Mesenteric fat pad (tissue), 1 donor: ENCODE data around the gene TRAF4. TPM values are rescaled to one million over a fixed set of nuclear protein-coding genes. Genes with fewer than 3 reads are reported as not detected.
"Not testable (repeated sequence)": the region's sequence is repeated elsewhere in the genome, so short reads cannot be mapped to it uniquely, and the experiment has no call there.

ENCODE experiments used
- DNase-seq: peaks from one replicate; pipeline ENCODE4 v3.0.0-alpha.2; 2020; ENCODE audit warnings: low spot score
- total RNA-seq: library from RNA; stranded (reverse); fragmentation: NEBNext Ultra II Directional; extraction: Animal tissue kit (Norgen Biotek cat#: 25700); gene quantifications from one replicate; pipeline ENCODE4 v1.2.1, GENCODE V29; 2021
- donor health status: DM: yes; HTN: yes; CAD: no.

Gene TRAF4
- total RNA-seq, 1 donor from 2014 or later, result 17.5 TPM

GRCh38 chr17:28714281-28714680, 29.5 kb upstream of the TRAF4 start:
- no peak for DNase-seq

DNA sequence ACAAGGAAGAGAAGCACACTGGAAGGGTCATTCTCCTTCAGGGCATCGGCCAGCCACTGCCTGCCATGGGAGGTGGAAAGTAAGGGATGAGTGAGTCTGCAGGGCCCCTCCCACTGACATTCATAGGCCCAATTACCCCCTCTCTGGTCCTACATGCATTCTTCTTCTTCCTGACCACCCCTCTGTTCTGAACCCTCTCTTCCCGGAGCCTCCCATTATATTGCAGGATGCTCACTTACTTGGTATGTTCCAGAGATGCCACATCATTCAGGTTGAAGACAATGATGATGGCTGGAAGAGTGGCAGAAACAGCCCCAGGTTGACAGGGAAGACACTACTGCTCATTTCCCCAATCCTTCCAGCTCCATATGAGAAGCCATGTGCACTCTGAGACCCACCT, 28.6 kb upstream of the TRAF4 start:
- DNase-seq, result no peak

GRCh38 chr17:28716740-28717577, 26.9 kb upstream of the TRAF4 start:
- DNase-seq, result no peak

GRCh38 chr17:28717578-28718332, 26.1 kb upstream of the TRAF4 start, which contains the start of gene RAB34:
Gene RAB34 (minus strand): TSS chr17:28717868. CDS start chr17:28717266, 602 bp downstream.
- no peak for DNase-seq

GRCh38 chr17:28718333-28719020, 25.3 kb upstream of the TRAF4 start:
- no peak for DNase-seq

DNA sequence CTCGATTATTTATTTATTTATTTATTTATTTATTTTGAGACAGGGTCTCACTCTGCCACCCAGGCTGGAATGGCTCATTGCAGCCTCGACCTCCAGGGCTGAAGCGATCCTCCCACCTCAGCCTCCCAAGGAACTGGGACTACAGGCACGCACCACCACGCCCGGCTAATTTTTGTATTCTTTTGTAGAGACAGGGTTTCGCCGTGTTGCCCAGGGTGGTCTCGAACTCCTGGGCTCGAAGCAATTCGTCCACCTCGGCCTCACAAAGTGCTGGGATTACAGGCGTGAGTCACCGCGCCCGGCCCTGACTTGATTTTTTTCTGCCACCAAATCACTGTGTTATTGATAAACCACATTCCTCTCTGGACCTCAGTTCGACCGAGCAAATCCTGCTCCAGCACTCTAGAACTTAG, 24.8 kb upstream of the TRAF4 start:
- DNase-seq, result no peak

- no peak for DNase-seq
These were observed 23.4 kb upstream of the TRAF4 start for GRCh38 chr17:28720247-28720996.

- not testable (repeated sequence) for DNase-seq
These were observed 22.8 kb upstream of the TRAF4 start for GRCh38 chr17:28720997-28721329.

GRCh38 chr17:28722417-28723158, 21.2 kb upstream of the TRAF4 start:
- DNase-seq, result no peak

GRCh38 chr17:28723159-28723835, 20.5 kb upstream of the TRAF4 start:
- no peak for DNase-seq

GRCh38 chr17:28723836-28724499, 19.8 kb upstream of the TRAF4 start:
- not testable (repeated sequence) for DNase-seq

DNA sequence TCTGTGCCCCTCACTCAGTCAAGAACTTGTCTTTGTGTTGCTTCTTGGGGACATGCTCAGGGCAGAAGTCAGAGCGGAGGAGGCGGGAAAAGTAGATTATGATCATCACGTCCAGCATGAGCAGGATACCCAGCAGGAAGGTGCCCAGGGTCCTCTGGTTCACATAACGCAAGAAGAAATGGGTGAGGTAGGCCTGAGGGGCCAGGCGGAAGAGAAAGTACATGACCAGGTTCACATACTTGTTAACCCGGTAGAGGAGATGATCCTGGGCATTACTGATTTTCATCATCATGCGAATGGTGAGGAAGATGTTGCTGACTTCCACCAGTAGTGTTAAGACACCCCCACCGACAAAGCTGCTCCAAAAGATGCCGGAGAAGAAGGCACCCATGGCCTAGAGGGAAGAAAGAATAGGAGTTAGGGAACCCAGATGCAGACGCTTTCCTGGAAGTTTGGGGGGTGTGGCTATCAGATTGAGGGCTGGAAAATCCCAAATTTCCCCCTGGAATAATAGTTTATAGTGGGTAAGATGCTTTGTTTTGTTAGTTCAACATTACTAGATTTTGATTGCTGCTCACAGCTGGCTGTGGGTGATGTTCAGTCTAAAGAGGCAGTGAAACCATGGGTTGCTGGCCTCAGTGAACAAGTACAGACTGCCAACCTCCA, 19.2 kb upstream of the TRAF4 start:
- no peak for DNase-seq

GRCh38 chr17:28725166-28725659, 18.6 kb upstream of the TRAF4 start:
- DNase-seq, result no peak

DNA sequence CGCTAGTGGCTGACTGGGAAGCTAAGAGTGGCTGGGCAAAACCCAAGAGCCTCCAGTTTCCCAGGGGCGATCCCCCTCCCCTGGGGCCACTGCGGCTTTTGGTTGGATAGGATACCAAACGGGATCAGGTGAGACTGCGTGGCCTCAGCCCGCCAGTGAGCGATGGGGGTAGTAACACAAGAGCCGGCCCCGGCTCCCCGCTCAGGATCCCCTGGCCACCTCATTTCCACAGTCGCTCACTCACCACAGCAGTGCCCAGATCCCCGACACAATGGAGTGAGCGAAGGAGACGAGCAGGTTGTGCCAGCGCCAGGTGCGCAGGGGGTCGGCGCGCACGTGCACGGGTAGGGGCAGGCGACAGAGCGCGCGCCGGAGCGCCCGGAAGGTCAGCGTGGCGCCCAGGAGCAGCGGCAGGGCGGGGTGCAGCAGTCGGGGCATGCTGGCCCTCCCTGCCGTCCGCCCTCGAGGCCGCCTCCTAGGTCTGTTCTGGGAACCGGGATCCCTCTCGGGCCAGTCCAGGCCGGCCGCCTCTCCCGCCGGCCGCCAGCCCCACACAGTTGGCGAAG, 18.1 kb upstream of the TRAF4 start:
- no peak for DNase-seq

DNA sequence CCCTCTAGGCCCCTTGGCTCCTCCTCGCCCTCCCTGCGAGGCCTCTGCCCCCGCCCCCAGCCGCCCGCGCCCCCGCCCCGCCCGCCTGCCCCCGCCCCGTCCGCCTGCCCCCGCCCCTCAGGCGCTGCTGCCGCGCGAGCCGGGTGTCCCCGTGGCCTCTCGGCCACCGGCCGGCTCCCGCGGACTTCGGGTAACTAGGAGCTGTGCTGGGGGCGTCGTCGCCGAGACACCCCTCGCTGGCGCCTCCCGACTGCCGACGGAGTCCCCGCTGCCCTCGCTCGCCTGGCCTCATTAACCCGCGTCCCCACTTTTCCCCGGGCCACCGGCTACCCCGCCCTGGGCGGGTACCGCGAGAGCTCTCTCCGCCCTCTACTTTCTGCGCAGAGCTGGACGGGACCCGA, 17.6 kb upstream of the TRAF4 start, which contains the start of gene TLCD1:
TSS of gene TLCD1 (minus strand) at position 8 of the 401 bp plus-strand sequence. CDS start 136 bp downstream, outside the sequence.
- no peak for DNase-seq

DNA sequence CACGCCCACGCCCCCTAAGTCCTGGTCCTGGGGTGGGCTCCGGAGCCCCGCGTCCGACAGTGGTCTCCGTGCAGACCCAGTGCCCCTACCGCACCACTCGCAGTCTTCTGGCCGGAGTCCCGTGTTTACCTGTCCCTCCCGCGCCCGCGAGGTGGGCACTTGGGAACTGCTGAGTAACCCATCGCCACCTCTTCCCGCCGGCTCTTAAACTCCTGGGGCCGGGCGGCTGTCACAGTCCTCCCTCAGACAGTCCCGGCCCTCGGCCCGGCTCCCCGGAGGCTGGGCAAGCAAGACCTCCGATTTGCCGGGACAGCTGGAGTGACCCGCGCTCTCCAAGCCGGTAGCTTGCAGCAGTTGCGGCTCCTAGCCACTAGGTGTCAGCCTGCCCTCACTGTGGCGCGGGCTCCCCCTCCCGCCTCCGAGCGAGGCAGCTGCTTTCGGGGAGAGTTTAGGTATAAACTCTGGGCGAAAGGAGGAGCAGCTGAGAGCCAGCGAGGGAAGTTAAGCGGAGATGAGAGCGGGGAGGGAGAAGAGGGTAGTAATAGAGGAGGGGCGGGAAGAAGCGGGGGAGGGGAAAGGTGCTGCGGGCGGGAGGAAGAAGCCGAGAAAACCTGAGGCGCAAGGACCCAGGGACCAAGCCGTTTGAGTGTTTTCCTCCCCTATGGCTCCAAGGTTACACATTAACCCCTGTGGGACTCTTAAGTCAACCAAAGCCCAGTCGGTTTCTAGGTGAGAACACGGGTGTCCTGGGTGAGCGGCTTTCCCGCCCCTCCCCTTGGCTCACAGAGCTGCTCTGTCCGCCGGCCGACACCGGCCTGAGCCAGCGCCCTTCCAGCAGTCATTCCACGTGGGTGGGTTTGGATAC, 17.0 kb upstream of the TRAF4 start:
- DNase-seq, result peak; percentile 98
